Karpas-422 (cell line): ENCODE data around the gene EGLN2. TPM values are rescaled to one million over a fixed set of nuclear protein-coding genes. Genes with fewer than 3 reads are reported as not detected.
"Not testable (repeated sequence)": the region's sequence is repeated elsewhere in the genome, so short reads cannot be mapped to it uniquely, and the experiment has no call there.

ENCODE experiments used
- DNase-seq: peaks from one replicate; pipeline ENCODE4 v3.0.0-alpha.2; 2015
- H2AFZ ChIP-seq: fragments of 200-600 bp; sonication (generic); 2 replicates; pipeline ENCODE4 v1.6.1; 2014; ENCODE audit warnings: antibody characterized with exemption, low read length, mixed read lengths
- H3K27ac ChIP-seq: fragments of 200-600 bp; sonication (generic); 2 replicates; pipeline ENCODE4 v1.5.1; 2014; ENCODE audit warnings: mild to moderate bottlenecking, low read length, moderate library complexity
- H3K27me3 ChIP-seq: fragments of 200-600 bp; sonication (generic); 2 replicates; pipeline ENCODE4 v1.6.1; 2014; ENCODE audit warnings: low read length, mixed read lengths
- H3K36me3 ChIP-seq: fragments of 200-600 bp; sonication (generic); 2 replicates; pipeline ENCODE4 v1.6.1; 2014; ENCODE audit warnings: low read length, mixed read lengths; ENCODE audit not compliant: insufficient read depth
- H3K4me1 ChIP-seq: fragments of 200-600 bp; sonication (generic); 2 replicates; pipeline ENCODE4 v1.6.1; 2014; ENCODE audit warnings: mild to moderate bottlenecking, low read length, mixed read lengths
- H3K4me2 ChIP-seq: fragments of 200-600 bp; sonication (generic); 2 replicates; pipeline ENCODE4 v1.6.1; 2014; ENCODE audit warnings: low read length, low read depth, mild to moderate bottlenecking; ENCODE audit not compliant: poor library complexity, severe bottlenecking
- H3K4me3 ChIP-seq: fragments of 200-600 bp; sonication (generic); 2 replicates; pipeline ENCODE4 v1.5.1; 2014; ENCODE audit warnings: mild to moderate bottlenecking, antibody characterized with exemption, low read length, mixed read lengths
- H3K79me2 ChIP-seq: fragments of 200-600 bp; sonication (generic); 2 replicates; pipeline ENCODE4 v1.6.1; 2014; ENCODE audit warnings: mild to moderate bottlenecking, low read length, mixed read lengths
- H3K9ac ChIP-seq: fragments of 200-600 bp; sonication (generic); 2 replicates; pipeline ENCODE4 v1.6.0; 2014; ENCODE audit warnings: low read length
- H3K9me2 ChIP-seq: fragments of 200-600 bp; sonication (generic), shearing (Covaris generic); replicated peaks from 2 replicates; pipeline ENCODE4 v1.6.0; 2014; ENCODE audit warnings: mild to moderate bottlenecking, low read length, moderate library complexity; ENCODE audit not compliant: insufficient read depth
- H3K9me3 ChIP-seq: fragments of 300-700, 200-600 bp; sonication (generic); 2 replicates; pipeline ENCODE4 v1.6.1; 2014; ENCODE audit warnings: low read length, mixed read lengths
- H4K20me1 ChIP-seq: fragments of 200-600 bp; sonication (generic); 2 replicates; pipeline ENCODE4 v1.6.1; 2014; ENCODE audit warnings: mild to moderate bottlenecking, antibody characterized with exemption, low read length, low read depth; ENCODE audit not compliant: insufficient read depth
- total RNA-seq: library from RNA; depleted of rRNA; stranded (reverse); fragments of >200 nt; shearing (Covaris generic); gene quantifications from 2 replicates; pipeline ENCODE4 v1.2.3, GENCODE V29; 2014; ENCODE audit warnings: low replicate concordance; rRNA removed

EGLN2 gene
- total RNA-seq, 1 experiment from 2014 or later, result 49.4 TPM

DNA sequence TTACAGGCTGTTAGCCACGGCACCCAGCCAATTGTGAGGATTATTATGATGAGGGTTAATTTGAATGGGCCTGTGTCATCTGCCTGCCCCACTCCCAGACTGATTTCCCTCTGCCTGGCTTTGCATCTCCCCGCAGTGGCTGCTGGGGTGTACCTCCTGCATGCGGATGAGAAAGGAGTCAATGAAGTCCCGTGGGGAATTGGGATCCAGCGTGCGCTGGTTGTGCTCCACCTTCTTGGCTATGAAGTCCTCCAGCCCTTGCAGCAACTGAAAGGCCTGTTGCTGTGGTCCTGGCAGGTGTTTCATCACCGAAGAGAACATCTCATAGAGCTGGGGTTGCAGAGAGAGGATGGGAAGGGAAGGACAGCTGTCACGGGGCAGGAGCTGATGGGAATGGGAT is 47.7 kb downstream of the EGLN2 start:
- H4K20me1 ChIP-seq, H3K9me3 ChIP-seq, H3K27me3 ChIP-seq, H3K27ac ChIP-seq, H3K4me1 ChIP-seq, H3K36me3 ChIP-seq, DNase-seq, H3K9ac ChIP-seq, H3K4me3 ChIP-seq, H3K9me2 ChIP-seq, H3K4me2 ChIP-seq, H2AFZ ChIP-seq, H3K79me2 ChIP-seq: not testable (repeated sequence)

DNA sequence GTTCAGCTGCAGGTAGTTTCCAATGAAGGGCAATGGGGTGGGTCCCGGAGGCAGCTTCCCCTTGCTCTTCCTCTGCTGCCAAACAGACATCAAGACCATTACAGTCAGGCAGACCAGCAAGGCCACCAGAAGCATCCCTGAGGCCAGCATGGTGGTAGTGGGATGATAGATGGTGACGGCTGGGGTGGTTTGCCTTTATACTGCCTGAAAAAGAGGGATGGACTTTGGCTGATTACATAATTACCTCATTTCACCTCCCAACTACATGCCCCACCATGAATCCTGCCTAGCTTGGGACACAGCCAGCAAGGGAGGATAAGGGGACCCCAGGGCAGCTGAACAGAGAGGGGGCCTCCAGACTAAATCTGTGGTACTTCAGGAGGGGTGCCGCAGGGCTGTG is 51.3 kb downstream of the EGLN2 start, which contains the start of gene CYP2A6:
TSS of gene CYP2A6 (minus strand) at position 171 of the 400 bp plus-strand sequence. CDS start at position 150, 21 bp downstream.
- not testable (repeated sequence) for H3K4me3 ChIP-seq, H3K9ac ChIP-seq, H3K27ac ChIP-seq, H2AFZ ChIP-seq, DNase-seq, H3K27me3 ChIP-seq, H3K4me1 ChIP-seq, H4K20me1 ChIP-seq, H3K79me2 ChIP-seq, H3K36me3 ChIP-seq, H3K9me2 ChIP-seq, H3K9me3 ChIP-seq, H3K4me2 ChIP-seq

DNA sequence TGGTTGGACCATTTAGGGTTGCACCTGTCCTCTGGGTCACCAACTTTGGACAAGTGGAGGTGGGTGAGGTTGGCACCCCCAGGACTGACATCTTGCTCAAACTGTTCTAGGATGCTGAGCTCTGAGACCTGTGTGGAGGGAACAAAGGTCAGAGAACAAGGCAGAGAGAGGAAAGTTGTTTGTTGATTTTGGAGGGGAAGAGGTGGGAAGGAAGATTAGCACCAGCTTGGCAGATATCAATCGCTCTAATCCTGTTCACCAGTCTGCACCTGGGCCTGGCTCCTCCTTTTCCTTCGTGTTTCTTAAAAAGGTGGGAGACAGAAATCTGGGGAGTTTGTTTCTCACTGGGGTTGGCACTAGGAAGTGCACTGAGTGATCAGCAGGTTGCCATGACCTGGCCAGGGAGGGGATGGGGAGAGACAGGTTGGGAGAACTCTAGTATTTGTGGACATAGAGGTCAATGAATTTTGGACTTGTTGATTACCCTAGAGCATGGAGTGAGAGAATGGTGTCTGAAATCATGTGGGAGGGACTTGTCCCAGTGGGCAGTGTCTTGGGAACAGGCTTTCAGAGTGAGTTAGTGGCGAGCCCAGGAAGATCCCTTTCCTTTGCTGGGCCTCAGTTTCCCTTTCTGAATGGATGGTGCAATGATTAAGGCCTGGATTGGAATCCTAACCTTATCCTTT is 53.6 kb downstream of the EGLN2 start:
- H2AFZ ChIP-seq, H3K4me3 ChIP-seq, H3K36me3 ChIP-seq, H4K20me1 ChIP-seq, H3K79me2 ChIP-seq, H3K9me3 ChIP-seq, DNase-seq, H3K4me1 ChIP-seq, H3K27ac ChIP-seq, H3K27me3 ChIP-seq, H3K9me2 ChIP-seq, H3K9ac ChIP-seq, H3K4me2 ChIP-seq: not testable (repeated sequence)

Other genes starting within 250 kb of the EGLN2 start
- 49.7 and 98.2 TPM in 2 replicates for gene SHKBP1, start 222.3 kb upstream of the EGLN2 start, total RNA-seq
- 9.6 and 25.9 TPM in 2 replicates for gene LTBP4, start 197.8 kb upstream of the EGLN2 start, total RNA-seq
- gene NUMBL, start 108.5 kb upstream of the EGLN2 start, total RNA-seq, result 26.9 and 33.8 TPM in 2 replicates
- 31.3 and 58.0 TPM in 2 replicates for gene COQ8B, start 82.3 kb upstream of the EGLN2 start, total RNA-seq
- 5.9 and 9.2 TPM in 2 replicates for gene ITPKC, start 82.1 kb upstream of the EGLN2 start, total RNA-seq
- gene ACTMAP, start 48.7 kb upstream of the EGLN2 start, total RNA-seq, result 3.1 and 5.8 TPM in 2 replicates
- 136 and 173 TPM in 2 replicates for gene SNRPA, start 48.0 kb upstream of the EGLN2 start, total RNA-seq
- 0.40 TPM in 1 of 2 replicates, not detected in the other for gene MIA, start 23.7 kb upstream of the EGLN2 start, total RNA-seq
- gene RAB4B, start 20.9 kb upstream of the EGLN2 start, total RNA-seq, result 12.5 and 32.9 TPM in 2 replicates
- not detected in 2 replicates for gene CYP2A6, start 51.3 kb downstream of the EGLN2 start, total RNA-seq
- not detected in 2 replicates for gene CYP2A7, start 83.0 kb downstream of the EGLN2 start, total RNA-seq
- not detected in 2 replicates for gene CYP2B6, start 192.1 kb downstream of the EGLN2 start, total RNA-seq